GM19023 (cell line): Measurements from ENCODE around the gene PAXX.
A peak's percentile ranks its signal among the peaks of the same experiment; 100 is the strongest.

Experiments used
- ATAC-seq: cut with Tn5 transposase; IDR thresholded peaks from one replicate; pipeline ENCODE4 v1.9.1; 2021; ENCODE audit warnings: mild to moderate bottlenecking, moderate library complexity; ENCODE audit not compliant: unreplicated experiment

Gene PAXX, protein sequence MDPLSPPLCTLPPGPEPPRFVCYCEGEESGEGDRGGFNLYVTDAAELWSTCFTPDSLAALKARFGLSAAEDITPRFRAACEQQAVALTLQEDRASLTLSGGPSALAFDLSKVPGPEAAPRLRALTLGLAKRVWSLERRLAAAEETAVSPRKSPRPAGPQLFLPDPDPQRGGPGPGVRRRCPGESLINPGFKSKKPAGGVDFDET

DNA sequence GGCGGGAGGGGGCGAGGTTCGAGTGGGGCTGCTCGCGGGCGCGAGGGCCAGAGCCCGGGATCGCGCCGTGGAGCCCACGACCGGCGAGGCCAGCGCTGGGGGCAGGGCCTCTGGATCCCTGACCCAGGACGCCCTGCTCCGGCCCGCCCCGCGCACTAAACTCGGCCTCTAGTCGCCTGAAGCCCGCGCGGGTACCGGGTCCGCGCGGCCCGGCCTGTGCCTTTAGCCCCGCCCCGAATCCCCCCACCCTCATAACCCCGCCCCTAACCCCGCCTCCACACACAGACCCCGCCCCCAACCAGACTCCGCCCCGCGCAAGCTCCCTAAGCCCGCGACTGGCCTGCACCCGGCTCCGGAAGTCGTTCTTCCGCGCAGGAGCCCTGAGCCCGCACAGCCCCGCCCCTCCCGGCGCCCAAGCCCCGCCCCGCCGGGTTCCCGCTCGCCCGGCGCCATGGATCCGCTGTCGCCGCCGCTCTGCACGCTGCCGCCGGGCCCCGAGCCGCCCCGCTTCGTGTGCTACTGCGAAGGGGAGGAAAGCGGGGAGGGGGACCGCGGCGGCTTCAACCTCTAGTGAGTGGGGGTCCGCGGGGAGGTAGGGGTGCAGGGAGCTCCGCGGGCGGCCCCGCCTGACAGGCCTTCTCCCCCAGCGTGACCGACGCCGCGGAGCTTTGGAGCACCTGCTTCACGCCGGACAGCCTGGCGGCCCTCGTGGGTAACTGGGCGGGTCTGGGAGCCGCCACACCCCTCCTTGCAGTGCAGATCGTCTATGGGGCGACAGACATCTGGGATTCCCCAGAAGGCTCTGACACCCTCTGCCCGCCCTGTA lies at the start of gene PAXX:
TSS of gene PAXX (plus strand) at position 430 of the 826 bp plus-strand sequence. CDS start at position 452, 22 bp downstream.
- ATAC-seq, result peak; percentile 80

DNA sequence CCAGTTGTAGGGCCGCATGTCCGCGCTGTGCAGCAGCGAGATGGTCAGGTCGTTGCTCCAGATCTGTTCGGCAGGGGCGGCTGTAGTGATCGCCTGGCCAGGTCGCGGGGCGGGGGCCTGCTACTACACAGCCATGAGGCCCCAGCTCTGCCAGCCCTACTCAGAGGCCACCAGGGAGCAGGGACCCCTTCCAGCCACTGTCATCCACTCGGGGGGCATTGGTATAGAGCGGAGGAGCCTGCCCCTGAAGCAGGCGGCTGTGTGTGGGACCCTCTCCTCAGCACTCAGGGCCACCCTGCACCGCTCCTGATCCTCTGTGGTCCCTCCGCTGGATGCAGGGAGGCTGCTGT lies 49.4 kb upstream of the PAXX start:
- ATAC-seq, result no peak

DNA sequence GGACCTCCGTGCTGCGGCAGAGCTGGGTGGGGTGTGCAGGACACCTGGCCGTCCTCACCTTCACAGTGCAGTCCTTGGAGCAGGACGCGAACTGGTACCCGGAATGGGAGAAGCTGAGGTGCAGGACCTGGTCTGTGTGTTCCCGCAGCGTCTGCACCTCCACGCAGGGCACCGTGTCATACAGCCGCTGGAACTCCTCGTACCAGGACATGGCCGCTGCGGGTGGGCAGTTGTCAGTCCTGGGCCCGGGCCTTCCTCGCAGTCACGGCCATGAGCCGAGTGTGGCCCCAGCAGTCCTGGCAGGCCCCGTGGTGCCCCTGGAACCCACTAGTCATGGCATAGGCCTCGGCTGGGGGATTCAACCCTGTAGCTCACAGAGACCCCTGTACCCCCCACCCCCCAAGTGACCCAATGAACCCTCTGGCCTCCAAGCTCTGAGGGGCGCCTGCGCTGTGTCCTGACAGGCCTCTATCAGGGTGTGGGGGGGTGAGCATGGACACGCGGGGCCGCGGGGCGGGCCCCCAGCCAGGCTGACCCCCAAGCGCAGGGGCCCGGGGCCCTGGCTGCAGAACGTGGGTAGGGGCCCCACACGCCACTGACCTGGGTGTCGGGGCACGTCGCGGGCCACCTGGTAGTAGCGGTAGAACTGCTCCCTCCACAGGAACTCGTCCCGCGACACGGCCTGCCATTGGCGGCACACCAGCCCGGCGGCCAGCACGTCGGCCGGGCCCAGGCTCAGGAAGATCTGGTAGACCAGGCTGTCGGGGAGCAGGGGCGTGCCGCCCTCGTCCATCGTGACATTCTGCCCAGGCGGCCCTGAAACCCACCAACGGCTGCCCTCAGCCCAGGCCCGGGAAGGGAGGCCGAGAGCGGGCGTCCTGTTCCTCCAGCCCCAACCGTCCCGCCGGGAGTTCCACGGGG lies 48.7 kb upstream of the PAXX start:
- peak; percentile 14 for ATAC-seq

DNA sequence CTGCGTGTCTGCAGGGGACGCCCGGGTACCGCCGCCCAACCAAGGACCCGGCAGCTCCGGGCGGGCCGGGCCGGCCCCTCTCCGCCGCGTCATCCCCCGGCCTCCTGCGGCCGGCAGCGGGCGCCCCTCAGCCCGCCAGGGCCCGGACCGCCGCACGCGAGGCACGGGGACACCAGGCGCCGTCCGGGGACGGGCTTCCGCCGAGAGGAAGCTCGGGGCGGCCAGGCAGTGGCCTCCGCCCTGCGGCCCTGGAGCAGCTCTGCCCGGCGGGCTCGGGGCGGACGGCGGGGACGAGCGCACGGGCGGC lies 48.1 kb upstream of the PAXX start:
- ATAC-seq, result peak; percentile 37

DNA sequence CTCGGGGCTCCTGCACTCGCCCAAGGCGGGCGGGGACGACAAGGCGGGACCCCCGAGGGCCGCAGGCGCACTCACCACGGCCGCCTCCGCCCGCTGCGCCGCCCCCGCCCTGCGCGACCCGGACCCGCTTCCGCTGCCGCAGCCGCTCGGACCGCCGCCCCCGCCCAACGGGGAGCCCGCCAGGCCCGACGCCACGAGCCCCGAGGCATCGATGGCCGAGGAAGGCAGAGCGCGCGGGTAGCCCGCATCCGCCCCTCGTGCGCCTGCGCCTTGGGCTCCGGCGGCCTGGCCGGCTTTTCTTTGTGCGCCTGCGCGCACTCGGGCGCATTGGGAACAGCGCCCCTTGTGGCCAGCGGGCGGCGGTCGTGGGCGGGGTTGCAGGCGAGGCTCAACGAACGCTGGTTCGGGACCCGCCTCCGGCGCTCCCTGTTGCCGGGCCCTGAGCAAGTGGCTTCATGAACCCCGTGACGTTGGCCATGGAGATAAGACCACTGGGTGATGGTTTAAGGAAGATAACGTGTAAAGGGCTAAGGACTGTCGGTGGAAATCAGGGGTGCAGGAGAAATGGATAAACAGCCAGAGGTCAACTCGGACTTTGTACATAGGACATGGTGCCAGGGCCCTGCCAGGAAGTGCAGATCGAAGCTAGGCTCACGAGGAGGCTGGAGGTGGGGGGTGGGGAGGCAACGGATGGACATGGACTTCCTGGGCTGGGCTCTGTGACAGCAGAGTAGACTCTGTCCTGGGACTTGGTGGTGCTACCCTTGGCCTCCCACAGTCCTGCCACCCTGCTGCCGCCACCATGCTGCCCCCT lies 47.5 kb upstream of the PAXX start, which contains the start of the genes C8G and FBXW5:
TSS of gene C8G (plus strand) at position 725 of the 814 bp plus-strand sequence. CDS start at position 803, 78 bp downstream.
TSS of gene FBXW5 (minus strand) at position 220 of the 814 bp plus-strand sequence. CDS start 655 bp downstream, outside the sequence.
- ATAC-seq, result peak; percentile 77

DNA sequence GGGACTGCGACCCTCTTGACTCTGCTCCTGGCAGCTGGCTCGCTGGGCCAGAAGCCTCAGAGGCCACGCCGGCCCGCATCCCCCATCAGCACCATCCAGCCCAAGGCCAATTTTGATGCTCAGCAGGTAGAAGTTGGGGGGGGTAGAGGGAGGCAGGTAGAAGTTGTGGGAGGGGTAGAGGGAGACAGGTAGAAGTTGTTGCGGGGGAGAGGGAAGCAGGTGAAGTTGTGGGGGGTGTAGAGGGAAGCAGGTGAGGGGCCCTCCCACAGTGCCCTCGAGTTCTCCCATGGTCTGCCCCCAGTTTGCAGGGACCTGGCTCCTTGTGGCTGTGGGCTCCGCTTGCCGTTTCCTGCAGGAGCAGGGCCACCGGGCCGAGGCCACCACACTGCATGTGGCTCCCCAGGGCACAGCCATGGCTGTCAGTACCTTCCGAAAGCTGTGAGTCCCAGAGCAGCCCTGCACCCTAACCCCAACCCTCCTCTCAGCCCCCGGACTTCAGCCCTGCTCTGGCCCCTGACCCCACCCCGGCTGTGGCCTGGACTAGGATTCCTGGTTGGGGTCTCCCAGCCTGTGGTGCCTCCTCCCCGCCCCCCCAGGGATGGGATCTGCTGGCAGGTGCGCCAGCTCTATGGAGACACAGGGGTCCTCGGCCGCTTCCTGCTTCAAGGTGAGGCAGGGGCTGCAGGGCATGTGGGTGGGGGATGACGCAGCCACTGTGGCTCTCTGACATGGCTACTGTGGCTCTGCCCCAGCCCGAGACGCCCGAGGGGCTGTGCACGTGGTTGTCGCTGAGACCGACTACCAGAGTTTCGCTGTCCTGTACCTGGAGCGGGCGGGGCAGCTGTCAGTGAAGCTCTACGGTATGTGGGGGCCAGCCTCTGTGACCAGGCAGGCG lies 46.6 kb upstream of the PAXX start:
- no peak for ATAC-seq

DNA sequence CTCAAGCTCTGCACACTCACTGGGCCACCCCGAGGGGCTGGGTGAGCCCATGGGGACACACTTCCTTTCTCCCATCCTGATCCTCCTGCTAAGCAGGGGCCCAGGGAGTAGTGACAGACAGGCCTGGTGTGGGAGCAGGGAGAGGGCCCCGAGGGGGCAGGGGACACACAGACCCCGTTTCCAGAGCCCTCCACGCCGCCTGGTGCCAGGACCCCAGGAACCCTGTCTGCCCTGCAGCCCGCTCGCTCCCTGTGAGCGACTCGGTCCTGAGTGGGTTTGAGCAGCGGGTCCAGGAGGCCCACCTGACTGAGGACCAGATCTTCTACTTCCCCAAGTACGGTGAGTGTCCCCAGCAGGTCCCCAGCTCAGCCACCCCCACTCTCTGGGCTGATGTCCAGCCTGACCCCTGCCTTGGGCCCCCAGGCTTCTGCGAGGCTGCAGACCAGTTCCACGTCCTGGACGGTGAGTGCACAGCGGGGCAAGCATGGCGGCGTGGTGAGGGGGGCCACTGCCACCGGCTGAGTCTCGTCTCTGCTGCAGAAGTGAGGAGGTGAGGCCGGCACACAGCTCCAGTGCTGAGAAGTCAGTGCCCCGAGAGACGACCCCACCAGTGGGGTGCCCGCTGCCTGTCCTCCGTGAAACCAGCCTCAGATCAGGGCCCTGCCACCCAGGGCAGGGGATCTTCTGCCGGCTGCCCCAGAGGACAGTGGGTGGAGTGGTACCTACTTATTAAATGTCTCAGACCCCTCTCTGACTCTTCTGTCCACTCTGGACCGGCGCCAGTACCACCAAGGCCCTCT lies 45.8 kb upstream of the PAXX start:
- ATAC-seq, result no peak

DNA sequence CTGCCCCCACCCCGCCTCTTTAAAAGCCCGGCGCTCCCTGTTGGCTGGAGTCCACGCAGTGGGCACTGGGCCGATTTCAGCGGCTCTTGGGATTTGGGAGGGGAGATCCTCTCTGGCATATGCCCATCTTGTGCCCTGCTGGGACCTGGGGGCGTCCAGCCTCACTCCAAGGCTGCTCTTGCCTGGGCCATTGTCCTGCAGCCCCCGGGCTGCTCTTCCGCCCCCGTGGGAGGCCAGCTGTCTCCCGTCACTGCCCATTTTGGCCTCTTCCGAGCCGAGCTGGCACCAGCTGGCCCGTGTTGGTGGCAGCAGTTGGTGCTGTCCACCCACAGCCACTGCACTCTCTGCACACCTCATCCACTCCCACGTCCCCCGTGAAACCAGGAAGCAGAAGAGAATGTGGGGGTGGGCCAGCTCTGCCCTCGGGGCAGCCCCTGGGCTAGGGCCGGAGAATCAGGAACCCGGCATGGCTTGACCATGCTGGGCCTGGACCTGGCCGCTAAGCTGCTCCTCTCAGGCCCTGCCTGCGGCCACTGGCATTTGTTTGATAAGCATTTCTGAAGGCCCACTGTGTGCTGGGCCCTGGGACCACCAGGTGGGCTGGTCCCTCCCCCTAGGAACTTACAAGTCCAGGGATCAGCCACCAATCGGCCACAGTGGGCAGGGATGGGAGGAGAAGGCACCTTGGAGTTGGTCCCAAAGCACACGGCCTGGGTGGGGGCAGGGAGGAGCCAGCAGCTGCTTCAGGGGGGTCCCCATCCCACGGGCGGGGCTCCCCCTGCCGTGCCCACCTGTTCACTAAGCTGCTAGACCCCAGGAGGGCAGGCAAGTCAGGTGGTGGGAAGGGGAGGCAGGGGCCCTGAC lies 45.0 kb upstream of the PAXX start:
- ATAC-seq, result no peak

DNA sequence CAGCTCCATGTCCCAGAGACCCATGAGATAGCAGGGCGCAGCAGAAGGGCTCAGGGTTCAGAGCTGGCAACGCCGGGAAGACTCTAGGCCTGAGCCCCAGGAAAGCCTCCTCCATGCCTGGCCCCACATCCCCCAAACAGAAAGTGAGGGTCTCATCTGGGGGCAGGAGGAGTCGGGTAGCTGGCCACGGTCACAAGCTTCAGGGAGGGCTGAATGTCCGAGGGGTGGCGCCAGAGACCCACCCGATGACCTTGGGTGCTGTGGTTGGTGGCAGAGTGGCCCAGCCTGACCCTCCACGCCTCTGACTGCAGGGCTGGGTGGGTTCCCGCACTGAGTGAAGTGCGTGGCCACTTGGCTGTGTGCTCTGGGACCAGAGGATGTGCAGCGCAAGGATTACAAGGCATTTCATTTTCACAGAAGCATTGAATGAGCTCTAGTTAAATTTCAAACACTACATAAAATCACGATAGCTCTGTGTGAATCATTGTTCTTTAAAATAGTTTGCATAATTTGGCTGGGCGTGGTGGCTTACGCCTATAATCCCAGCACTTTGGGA lies 44.2 kb upstream of the PAXX start:
- ATAC-seq, result no peak

DNA sequence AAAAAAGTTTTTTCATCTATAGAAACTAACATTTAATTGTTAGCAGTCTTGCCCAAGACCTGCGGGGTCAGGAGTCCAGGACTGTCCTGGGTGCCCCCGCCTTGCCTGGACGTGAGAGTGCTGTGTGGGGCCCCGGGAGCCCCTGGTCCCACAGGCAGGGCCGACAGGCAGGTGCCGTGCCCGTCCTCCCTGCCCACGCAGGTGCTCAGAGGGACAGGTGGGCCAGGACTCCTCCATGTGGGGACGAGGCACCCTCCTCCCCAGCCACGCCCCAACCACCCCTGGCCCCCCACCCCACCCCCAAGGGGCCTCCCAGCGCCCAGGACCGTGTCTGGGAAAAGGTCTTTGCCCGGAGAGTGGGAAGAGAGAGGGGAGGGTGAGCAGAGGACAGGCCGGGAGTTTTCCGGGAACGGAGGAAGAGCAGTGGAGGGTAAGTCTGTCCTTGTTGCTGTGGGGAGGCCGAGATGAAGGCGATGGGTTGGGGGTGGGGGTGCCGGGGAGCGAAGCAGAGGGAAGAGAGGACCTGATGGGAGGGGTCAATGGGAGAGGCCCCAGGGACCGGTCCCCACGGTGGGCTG lies 42.9 kb upstream of the PAXX start:
- ATAC-seq, result no peak

DNA sequence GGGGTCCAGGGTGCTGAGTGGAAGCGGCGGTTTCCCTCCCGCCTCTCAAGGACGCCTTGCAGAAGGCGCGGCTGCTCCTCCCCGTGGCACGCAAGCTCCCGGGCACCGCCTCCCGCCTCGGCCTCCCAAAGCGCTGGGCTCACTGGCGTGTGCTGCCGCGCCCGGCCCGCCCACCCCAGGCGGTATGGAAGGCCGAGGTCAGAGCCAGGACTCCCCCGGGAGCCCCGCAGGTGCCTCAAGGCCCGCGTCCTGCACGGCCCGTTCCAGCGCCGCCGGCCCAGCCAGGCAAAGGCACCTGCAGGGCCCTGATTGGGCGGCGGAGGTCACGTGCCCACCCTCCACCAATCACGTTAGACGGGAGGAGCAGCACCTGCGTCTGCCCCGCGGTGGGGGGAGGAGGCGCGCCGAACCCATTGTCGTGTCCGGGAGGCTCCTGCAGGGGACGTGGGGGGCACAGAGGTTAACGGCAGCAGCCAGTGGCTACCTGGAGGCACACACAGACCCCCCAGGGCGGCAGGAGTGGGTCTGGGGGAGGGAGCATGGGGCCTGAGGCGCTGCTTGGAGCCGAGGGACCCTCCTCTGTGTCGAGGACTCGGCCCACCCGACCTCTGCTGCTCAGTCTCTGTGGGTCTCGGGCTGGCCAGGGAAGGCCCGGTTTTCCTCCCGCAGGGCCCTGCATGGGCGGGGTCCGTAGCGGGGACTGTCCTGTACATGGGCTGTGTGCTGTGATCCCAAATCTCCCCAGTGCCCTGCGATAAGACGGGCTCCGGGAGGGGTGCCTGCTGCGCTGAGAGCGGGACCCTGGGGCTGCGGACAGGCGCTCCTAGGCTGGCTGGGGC lies 42.2 kb upstream of the PAXX start:
- ATAC-seq, result peak; percentile 89

DNA sequence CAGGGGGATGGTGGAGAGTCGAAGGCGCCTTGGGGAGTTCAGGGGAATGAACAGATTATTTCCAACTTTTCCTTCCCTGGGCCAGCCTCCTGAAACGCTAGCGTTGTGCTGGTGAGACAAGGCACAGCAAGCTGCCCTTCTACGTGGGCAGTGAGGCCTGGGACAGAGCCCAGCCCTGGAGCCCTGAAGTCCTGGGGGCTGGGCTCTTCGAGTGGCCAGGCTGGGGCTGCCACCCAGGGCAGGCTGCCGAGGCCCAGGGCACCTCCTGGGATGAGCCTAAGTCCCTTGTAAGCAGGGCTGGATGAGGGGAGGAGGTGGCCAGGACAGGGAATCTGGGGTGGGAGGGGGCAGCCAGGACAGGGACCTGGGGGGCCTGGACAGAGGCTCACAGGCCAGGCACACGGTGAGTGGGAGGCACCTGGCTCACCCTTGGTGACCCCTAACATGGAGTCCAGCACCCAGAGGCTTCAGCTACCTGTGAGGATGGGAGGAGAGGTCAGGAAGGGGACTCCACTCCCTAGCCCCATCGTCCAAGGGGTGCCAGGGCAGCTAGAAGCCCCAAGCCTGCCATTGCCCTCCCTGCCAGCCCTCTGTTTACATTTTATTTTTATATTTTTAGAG lies 41.5 kb upstream of the PAXX start:
- ATAC-seq, result no peak

DNA sequence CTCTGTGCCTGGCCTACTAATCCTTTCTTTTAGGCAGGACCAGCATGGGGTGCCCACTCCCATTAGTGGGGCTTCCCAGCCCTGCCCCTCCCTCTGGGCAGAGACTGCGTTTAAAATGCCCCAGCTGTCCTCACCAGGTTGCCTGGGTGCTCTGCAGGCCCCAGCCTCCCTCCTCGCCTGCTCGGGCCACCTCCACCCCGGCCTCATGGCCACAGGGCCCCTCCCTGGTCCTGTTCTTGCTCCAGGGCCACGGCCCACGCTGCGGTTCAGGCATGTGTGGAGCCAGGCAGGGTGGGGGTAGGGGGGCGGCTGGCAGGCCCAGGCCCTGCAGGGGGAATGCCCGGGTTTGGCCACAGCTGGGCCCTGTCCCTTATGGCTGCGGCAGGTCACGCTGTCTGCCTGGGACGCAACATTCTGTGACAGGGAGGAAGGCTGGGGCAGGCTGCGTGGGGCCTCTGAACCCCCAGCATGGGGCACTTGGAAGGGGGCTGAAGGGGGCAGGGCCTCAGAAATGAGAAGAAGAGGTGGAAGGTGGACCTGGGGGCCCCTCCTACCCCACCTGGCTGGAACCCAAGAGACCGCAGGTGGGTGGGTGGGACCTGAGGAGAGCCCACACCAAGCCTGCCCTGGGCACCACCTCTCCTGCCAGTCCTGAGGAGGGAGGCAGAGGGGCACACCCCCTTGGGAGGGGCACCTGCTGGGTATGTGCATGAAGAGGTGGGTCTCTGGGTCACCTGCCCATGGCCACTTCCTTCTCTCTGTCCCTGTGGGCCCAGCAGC lies 40.5 kb upstream of the PAXX start, which contains the start of gene LCN12:
TSS of gene LCN12 (plus strand) at position 733 of the 780 bp plus-strand sequence. CDS start 55 bp downstream, outside the sequence.
- no peak for ATAC-seq

DNA sequence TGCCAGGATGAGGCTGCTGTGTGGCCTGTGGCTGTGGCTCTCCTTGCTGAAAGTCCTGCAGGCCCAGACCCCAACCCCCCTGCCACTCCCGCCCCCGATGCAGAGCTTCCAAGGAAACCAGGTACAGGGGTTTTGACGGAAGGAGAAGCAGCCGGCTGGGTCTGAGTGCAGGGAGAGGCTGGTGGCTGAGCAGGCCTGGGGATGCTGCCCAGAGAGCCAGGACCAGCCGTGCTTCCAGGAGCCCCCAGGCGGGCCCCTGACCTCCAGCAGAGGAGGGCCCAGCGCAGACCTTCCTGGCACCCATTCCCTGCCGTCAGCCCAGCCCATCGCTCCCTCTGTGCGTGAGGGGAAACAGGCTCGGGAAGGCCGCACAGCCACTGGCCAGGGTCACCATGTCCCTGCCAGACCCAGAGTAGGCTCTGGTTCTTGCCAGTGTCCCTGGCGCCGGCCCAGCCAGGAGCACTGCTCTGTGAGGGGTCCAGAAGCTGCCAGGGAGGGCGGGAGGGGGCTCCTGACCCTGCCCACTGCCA lies 39.8 kb upstream of the PAXX start:
- no peak for ATAC-seq
